NCI-H2107 treated with DMSO at 0.1 percent for 48 hours (cell line): ENCODE measurements around the gene OTUD6A.
"Not testable (repeated sequence)": the region's sequence is repeated elsewhere in the genome, so short reads cannot be mapped to it uniquely, and the experiment has no call there.

ENCODE experiments used
- DNase-seq: peaks from one replicate; lab custom pipeline; 2025; ENCODE audit not compliant: unreplicated experiment; lab: John Stamatoyannopoulos, UW

OTUD6A gene

GRCh38 chrX:70046978-70047377 is 15.3 kb upstream of the OTUD6A start:
- no peak for DNase-seq

DNA sequence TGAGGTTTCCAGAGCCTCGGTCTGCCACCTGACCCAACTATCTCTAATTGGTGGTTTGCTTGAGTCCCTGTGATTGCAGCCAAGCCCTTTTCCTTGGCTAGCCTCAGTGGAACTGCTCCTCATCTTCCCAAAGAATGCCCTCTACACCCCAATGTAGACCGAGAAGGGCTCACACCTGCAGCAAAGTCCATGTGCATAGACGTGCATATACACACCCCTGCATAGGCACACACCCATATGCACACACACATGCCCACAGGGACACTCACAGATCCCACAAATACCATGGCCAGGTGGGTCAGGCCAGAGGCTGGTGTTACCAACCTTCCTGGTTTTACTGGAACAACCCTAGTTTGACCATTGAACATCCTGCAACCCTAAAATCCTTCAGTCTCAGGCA is 12.9 kb upstream of the OTUD6A start:
- DNase-seq: no peak

DNA sequence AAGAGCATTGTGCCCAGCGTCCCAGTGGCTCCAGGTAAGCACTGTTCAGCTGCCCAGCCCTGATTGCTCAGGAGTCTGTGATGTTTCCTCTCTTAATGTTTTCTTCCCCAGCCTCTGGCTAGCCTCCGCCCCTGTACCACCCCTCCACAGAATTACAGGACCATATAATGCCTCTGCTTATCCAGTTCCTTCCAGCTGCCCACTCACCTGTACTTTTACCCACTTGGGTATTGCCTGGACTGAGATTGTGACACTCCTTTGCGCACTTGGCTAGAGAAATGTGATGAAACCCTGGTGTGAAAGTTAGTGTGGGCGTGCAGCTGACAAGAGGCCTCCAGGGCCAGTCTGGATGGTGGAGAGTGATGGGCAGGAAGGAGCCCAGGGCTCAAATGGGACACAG is 12.3 kb upstream of the OTUD6A start, which contains the start of gene AWAT2:
Gene AWAT2, minus strand, starts transcription at position 14 of the 400 bp plus-strand sequence. Its CDS starts 6 bp downstream, at position 8.
- no peak for DNase-seq

DNA sequence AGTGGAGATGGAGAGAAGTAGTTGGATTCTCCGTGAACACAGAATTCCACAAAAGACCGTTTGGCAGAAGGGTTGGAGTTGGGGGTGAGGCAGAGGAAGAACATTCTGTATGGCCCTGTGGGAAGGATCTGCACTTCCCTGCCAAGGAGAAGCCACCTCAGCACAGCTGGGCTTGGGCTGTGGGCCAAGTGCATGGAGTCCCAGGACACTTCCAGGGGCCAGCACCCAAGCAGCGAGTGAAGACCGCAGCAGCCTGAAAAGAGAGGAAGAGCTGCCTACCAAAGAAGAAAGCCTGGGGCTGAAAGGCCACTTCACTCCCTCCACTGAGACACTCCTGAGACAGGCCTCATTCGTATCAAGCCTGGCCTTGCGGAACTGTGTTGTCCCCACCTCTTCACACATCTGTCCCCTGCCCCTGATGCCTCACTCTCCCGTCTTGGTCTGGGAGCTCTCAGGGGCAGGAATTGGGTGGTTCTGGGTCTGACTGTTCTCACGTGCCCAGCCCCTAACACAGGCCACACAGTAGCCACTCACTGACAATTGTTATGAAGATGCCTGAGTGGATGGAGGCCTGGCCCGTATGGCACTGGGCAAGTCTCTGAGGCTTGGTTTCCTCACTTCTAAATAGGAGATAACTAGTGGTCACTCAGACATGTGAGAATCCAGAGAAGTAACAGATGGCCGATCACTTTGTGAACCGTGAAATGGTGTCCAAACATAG is 9.2 kb upstream of the OTUD6A start:
- no peak for DNase-seq

- no peak for DNase-seq
Observed at GRCh38 chrX:70054391-70054790, 7.9 kb upstream of the OTUD6A start.

GRCh38 chrX:70062961-70063550 is 799 bp downstream of the OTUD6A start:
- DNase-seq: no peak

GRCh38 chrX:70066646-70067045 is 4.4 kb downstream of the OTUD6A start:
- DNase-seq: no peak

DNA sequence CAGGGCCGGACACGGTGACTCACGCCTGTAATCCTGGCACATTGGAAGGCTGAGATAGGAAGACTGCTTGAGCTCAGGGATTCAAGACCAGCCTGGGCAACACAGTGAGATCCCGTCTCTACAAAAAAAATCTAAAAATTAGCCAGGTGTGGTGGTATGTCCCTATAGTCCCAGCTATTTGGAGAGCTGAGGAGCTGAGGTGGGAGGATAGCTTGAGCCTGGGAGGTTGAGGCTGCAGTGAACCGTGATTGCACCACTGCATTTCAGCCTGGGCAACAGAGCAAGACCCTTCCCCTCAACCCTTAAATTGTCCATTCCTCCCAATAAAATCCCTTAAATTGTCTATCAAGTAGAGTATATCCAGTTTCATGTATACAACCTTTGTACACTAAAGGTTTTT is 17.0 kb downstream of the OTUD6A start:
- no peak for DNase-seq

GRCh38 chrX:70079870-70080269 is 17.6 kb downstream of the OTUD6A start:
- DNase-seq: no peak

DNA sequence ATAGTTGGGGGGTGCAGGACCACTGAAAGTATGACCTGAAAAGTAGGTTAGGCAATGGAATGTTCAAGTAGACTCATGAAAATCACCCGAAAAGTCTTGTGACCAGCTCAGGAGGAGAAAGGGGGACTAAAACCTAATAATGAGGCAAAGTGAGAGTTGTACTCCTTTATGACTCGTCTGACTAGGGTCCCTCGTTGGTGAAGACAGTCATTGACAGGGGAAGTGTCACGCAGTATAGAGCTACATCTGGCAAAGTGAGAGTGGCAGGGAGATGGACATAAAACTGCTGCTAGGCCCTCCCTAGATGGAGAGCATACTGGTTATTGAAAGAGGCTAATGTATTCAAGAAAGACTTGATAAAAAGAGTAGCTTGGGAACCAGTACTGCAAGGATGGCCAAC is 20.5 kb downstream of the OTUD6A start:
- no peak for DNase-seq

DNA sequence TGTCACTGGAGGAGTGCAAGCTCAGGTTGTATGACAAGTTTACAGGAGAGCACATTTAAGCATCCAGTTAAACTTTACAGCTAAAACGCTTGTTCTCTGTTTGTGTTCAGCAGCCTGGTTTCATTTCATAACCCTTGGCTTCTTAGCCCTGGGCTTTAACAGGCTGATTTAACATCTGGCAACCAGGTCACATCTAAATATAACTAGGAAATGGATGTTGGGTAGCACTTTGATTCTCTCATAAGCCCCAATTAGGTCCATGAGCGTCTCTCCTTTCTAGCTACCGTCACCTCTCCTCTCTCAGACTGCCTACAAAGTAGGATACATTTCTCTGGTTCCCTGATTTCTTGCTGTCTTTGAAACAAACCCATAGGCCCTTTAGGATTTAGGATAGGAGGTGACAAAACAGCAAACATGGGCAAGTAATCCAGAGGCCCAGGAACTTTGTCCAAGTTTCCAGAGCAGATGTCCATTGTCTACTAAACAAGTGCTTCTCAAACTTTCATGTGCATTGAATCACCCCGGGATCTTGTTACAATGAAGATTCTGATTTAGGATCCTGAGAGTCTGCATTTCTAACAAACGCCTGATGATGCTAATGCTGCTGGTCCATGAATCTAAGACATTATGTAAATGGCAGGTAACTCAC is 22.5 kb downstream of the OTUD6A start:
- DNase-seq: no peak

DNA sequence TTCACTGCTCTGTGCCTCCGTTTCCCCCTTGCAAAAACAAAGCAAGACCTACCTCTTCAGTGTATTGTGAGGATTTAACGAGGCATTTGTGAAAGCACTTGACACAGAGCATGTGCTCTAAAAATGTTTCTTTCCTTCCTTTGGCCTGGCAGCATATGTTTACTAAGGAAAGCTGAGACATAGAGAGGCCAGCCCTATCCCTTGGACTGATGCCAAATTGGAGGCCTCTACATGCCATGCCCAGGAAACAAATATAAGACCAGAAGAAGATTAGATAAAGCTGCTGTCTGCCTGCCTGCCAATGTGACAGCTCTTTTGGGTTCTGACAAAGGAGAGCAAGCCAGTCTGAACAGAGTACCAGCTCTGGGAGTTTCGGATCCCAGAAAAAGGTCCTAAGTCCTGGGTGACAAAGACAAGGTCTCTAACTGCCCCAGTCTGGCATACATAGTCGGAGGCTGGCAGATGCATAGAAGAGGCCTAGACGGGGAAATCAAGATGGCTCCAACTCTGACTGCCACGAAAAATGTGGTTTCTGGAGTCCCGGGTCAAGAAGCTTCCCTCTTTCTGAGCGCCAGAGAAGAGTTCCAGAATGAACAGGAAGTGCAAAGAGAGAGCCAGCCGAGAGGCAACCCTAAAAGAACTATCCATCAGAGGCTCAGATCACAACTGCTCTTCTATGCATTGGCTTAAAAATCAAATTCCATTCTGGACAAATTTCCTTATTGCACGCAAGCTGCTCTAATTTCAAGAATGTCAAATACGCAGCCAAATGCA is 25.8 kb downstream of the OTUD6A start:
- DNase-seq: no peak

DNA sequence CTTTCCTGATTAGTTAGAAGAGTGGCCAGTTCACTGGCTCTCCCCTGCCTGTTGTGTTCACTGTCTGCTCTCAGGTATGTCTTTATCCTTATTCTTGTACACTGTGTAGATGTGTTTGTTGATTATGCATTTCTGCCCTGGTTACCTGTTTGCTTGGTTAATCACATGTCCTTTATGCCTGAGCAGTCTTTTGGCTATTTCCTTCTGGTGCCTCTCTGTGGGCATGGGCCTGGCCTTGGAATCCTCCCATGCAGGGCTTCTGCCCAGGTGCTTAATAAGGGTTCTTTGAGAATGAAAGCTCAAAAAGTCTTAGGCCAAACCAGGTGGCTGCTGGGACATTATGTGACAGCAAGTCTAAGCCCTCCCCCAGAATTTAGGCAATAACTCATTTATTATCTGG is 26.5 kb downstream of the OTUD6A start:
- no peak for DNase-seq

DNA sequence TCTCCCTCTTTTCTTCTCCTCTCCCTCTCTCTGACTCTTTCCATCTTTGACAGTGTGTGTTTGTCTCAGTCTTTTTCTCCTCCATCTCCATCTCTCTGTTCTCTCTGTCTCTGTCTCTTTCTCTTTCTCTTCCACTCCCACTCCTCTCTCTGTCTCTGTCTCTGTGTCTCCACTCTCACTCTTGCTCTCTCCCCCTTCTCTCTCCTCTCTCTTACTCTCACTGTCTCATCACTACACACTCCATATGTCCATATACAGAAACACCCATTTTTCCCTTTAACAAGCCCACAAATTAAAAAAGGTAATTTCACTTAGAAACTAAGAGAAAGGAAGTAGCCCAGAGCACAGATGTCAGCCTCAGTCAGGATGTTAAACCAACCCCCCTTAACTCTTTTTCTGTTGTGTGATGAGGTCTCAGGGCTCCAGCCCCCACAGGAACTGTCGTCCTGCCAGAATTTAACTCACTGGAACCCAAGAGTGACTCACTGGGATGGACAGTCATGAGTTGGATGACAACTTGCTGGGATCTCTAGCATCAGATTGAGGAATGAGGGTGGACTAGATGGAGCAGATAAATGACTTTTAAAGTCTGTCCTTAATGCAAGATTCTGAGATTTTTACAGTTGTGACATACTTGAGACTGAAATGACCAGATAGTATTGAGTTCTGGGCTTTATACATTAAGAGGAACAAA is 27.5 kb downstream of the OTUD6A start:
- DNase-seq: no peak

DNA sequence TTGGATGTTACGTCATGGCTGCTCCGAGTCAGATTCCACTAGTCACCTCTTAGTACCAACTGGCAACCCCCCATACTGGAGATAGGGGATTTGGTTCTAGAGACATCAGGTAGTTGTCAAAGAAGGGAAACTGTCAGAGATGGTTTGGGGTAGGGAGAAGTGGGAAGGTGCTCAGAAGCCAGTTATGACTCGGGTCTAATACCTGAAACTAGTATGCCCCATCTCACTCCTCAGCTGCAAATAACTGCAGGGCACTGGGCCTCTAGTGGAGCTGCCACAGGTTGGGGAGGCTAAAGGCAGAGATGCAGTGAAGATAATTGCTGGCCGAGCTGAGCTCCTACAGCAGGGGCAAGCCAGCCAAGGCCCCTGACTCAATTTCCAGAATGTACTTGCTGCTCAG is 30.0 kb downstream of the OTUD6A start:
- no peak for DNase-seq

- DNase-seq: no peak
Observed at GRCh38 chrX:70096052-70096451, 33.8 kb downstream of the OTUD6A start.

DNA sequence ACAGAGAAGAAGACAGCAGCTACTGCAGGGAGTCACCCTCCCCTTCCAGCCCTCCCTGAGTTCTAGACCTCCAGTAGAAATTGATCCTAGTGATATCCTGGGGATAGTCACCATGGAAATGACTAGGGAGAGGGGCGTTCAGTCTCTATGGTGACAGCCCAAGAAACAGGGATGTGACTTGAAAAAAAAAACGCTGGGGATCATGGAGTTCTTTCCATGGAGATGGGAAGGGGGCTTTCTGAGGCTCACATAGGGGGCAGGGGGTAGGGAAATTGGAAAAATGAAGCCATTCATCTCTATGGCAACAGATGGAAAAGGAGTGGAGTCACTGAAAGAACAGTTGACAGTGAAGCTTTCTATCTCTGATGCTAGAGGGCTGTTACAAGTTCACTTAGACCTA is 43.0 kb downstream of the OTUD6A start:
- no peak for DNase-seq

GRCh38 chrX:70111436-70112026 is 49.3 kb downstream of the OTUD6A start:
- DNase-seq: not testable (repeated sequence)
